Left renal pelvis (tissue), 4 donors: ENCODE measurements around the gene ANKLE1. TPM values are rescaled to one million over a fixed set of nuclear protein-coding genes. Genes with fewer than 3 reads are reported as not detected.

Experiments
- DNase-seq, 4 donors: peaks; one replicate each; pipeline ENCODE4 v3.0.0-alpha.2; 2013; ENCODE audit warnings: low read depth in 4 of 4, low spot score in 3 of 4
- polyA plus RNA-seq, 4 donors: library from polyadenylated mRNA; unstranded; fragments of 120-200 nt; gene quantifications; one replicate each; pipeline ENCODE4 v1.2.1, GENCODE V29; 2013; ENCODE audit not compliant: insufficient read length in 4 of 4

ANKLE1 gene
- polyA plus RNA-seq, 4 donors, result 0.76 to 1.6 (median 1.2) TPM

DNA sequence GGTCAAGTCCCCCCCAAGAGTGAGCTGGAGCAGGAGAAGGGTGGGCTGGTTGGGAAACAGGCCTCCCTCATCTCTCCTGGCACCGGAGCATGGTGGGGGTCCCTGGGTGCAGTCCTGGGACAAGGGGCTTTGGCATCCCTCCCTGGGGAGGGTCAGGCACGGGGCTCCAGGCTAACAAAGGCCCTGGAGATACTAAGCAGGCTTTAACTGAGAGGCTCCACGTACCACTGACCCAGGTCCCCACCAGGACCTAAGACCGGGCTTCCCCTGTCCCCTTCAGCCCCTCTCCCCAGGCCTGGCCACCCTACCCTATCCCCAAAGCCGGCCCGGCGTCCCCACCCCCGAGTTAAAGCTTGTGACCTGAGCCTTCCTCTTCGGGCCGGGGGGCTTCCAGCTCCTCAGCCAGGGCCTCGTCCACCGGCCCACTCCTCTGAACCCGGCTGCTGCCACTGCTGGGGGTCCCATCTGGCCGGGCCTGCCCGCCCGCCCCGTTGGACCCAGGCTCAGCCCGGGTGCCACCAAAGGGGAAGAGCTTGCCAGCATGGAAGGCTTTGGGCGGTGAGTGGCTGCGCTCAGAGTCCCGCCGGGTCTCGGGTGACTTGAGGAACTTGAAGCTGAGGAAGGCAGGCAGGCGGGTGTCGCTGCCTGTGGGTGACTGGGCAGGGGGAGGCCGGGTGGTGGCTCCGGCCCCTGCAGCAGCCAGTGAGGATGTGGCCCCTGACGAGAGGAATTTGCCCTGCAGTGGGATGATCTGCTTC is 42.8 kb downstream of the ANKLE1 start:
- no peak for DNase-seq

GRCh38 chr19:17325133-17325532 is 43.4 kb downstream of the ANKLE1 start:
- DNase-seq, result no peak

- DNase-seq, result no peak
These were observed 44.3 kb downstream of the ANKLE1 start for GRCh38 chr19:17325881-17326594.

- DNase-seq, result no peak
These were observed 44.9 kb downstream of the ANKLE1 start for GRCh38 chr19:17326595-17326966.

GRCh38 chr19:17327068-17327653 is 45.5 kb downstream of the ANKLE1 start:
- DNase-seq, result no peak

DNA sequence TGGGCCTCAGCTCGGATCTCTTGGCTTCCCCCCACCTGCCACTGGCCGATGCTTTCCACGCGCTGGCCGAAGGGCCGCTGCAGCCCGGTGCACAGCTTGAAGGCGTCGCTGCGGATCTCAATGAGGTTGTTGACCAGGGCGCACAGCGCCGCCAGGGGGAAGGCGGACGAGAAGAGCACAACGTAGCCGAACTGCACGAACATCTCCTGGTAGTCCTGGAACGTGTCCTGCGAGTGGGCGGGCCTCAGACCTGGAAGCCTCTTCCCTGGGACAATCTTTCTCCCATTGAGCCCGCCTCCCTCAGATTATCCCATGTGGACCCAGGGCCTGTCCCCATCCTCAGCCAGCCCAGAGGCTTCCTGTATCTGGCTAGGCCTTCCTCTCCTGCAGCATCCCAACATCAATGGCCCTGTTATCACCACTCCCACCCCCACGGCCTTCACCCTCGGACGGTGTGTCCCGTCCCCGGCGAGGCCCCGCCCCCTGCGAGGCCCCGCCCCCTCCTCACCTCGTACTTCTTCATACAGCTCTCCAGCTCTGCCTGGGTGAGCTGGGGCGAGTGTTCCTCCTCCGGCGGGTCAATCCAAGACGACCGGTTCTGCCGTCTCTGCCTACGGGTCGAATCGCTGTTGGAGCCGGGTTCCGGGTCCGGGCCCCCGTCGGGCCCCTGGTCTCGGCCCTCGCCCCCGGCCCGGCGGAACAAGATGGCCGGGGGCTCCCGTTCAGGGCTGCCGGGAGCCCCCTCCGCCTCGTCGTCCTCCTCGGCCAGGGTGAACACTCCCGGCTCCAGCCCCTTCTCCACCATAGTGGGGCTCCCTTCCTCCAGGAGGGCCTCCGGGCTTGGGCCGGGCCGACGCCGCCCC is 46.2 kb downstream of the ANKLE1 start:
- peak in 1 of 4 donors; percentile 55 for DNase-seq

GRCh38 chr19:17328517-17329365 is 47.0 kb downstream of the ANKLE1 start:
- no peak for DNase-seq

GRCh38 chr19:17329366-17330261 is 47.9 kb downstream of the ANKLE1 start:
- DNase-seq, result no peak

- no peak for DNase-seq
These were observed 48.8 kb downstream of the ANKLE1 start for GRCh38 chr19:17330262-17331044.

- no peak for DNase-seq
These were observed 49.4 kb downstream of the ANKLE1 start for GRCh38 chr19:17331045-17331558.

- no peak for DNase-seq
These were observed 50.6 kb downstream of the ANKLE1 start for GRCh38 chr19:17332360-17332676.

- DNase-seq, result no peak
These were observed 51.2 kb downstream of the ANKLE1 start for GRCh38 chr19:17332677-17333581.

DNA sequence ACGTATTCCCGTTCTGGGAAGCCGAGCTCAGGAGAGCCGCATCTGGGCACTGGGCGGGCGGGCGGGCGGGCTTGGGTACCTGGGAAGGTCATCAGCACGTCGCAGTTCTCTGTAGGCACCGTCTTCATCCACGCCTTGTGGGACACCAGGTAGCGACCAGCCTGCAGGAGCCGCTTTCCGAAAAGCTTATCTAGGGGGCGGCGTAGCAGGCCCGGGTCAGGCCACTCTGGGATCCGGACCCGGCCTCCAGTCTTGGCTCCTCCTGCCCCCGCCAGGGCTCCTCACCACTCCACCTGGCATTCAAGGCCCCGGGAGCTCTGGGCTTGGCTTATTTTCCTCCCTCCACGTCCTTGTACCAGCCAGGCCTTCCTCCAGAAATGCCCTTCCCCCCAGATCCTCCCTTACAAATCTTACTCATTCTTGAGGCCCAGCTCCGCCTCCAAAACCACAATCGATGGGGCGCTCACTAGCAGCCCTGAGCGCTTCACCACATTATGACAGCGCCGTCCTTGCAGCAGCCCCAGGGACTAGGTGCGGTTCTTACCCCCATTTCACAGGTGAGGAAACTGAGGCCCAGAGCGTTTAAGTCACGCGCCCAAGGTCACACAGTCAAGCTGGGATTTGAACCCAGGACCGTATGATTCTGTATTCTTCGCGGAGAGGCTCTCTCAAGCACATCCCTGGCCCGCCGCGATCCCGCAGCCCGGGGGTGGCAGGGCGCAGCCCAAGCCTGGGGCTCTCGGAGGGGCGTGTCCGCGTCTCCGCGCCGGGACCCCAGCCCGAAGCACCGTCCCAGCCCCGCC is 52.1 kb downstream of the ANKLE1 start:
- no peak for DNase-seq

GRCh38 chr19:17334414-17335409 is 53.0 kb downstream of the ANKLE1 start, which contains the start of gene ANO8:
ANO8 (minus strand) TSS chr19:17334855; CDS start chr19:17334670, 185 bp downstream.
- peak; percentile 89 to 99 (median 94) for DNase-seq

GRCh38 chr19:17335575-17335974 is 53.9 kb downstream of the ANKLE1 start:
- no peak for DNase-seq
